ENCODE data around the gene GRAP. TPM values are rescaled to one million over a fixed set of nuclear protein-coding genes. Genes with fewer than 3 reads are reported as not detected.

The GRAP gene
- total and polyA plus RNA-seq, 10 donors = 36.2 to 114 (median 47.4) TPM

DNA sequence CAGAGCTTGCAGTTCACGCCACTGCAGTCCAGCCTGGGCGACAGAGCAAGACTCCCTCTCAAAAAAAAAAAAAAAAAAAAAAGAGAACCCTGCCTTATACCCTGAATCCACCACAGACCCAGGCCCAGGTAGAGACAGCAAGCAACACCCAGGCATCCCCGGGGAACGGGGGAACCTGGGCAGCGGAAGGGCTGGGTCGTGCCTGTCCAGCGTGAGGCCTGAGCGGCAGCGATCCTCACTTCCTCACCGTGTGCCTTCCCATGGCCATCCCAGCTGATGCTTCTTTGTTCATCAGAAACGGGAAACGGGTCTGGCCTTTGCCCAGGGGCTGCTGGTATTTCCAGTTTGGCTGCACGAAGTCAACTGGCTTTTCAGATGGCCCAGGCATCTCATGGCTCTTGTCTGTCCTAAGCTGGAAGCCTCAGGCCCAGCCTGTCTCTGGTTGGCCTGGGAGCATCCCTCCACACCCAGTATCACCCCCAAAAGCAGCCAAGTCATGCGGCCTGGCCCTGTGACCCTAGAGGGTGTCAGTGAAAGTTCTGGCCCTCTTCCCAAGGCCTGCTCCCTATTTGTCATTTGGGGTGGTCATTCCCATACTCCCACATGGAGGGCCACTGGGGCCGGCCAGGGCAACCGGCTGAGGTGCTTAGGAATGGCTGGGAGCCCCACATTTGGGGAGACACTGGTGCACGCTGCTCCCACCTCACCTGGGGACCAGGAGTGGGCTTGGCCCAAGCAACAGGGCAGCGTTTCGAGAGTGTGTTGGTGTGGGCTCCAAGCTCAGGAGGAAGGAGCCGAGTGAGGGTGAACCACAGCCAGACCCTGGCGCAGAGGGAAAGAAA is 62.3 kb downstream of the GRAP start:
- intact Hi-C loops (cut with DNase I; ENCODE audit: low total_unique reads) = no loop called here
- Histone ChIP-seq H3K4me3 (no peak overlapping the region), H3K27ac (no peak overlapping the region), H3K9me3 (no peaks in the 10 kb centered on the region), H3K36me3 (peaks cover 0 to 48% (median 0%) of the 10 kb centered on the region in 6 donors), H3K27me3 (replicated peaks in 1 of 7) (no peaks in the 10 kb centered on the region), H3K4me1 (no peaks in the 10 kb centered on the region)
- DNase-seq = no peak
- 89 to 96% (median 91%) methylated on average over 19 to 21 of the region's 21 CpGs for WGBS, 5 donors
- TF ChIP-seq POLR2AphosphoS5 (IDR thresholded peaks at IDR 0.05) (no peak), CTCF (IDR thresholded peaks at IDR 0.05 in 8 of 11, conservative IDR thresholded peaks at IDR 0.05 in 3 of 11) (no peak), POLR2A (IDR thresholded peaks at IDR 0.05) (no peak)

- no peak for DNase-seq
- Histone ChIP-seq H3K27ac (no peak overlapping the region), H3K4me3 (no peak overlapping the region), H3K4me1 (no peaks in the 10 kb centered on the region), H3K36me3 (peaks cover 0 to 55% (median 12%) of the 10 kb centered on the region in 6 donors), H3K27me3 (replicated peaks in 1 of 7) (no peaks in the 10 kb centered on the region), H3K9me3 (no peaks in the 10 kb centered on the region)
- 81 to 88% (median 85%) methylated on average over 20 to 30 of the region's 30 CpGs for WGBS, 5 donors
- TF ChIP-seq CTCF (IDR thresholded peaks at IDR 0.05 in 8 of 11, conservative IDR thresholded peaks at IDR 0.05 in 3 of 11) = no peak
- intact Hi-C loops (cut with DNase I; ENCODE audit: low total_unique reads) = no loop called here
These were observed 64.9 kb downstream of the GRAP start for GRCh38 chr17:18981642-18982424.

DNA sequence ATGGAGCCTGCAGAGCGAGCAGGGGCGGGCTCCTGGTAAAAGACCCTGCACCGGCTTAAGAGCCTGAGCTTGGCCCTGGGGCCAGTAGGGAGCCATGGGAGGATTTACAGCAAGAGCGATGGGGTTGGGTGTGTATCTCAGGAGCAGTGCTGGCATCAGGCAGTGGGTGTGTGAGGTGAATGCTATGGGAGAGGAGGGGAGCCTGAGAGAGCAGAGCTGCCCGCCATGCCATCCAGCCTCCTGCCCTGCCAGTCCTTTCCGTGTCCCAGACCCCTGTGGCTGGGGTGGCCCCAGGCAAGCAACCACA is 65.5 kb downstream of the GRAP start:
- 87 to 96% (median 94%) methylated on average over 3 to 6 of the region's 6 CpGs for WGBS, 5 donors
- H3K36me3 ChIP-seq = peaks cover 0 to 55% (median 12%) of the 10 kb centered on the region in 6 donors
- intact Hi-C loops (cut with DNase I; ENCODE audit: low total_unique reads) = no loop called here
- TF ChIP-seq POLR2A (IDR thresholded peaks at IDR 0.05) (no peak), CTCF (IDR thresholded peaks at IDR 0.05 in 8 of 11, conservative IDR thresholded peaks at IDR 0.05 in 3 of 11) (no peak), POLR2AphosphoS5 (IDR thresholded peaks at IDR 0.05) (no peak)
- no peaks in the 10 kb centered on the region for H3K4me1 ChIP-seq
- H3K9me3 ChIP-seq = no peaks in the 10 kb centered on the region
- DNase-seq = no peak
- no peak overlapping the region for H3K27ac ChIP-seq
- H3K27me3 ChIP-seq (replicated peaks in 1 of 7) = no peaks in the 10 kb centered on the region
- H3K4me3 ChIP-seq = no peak overlapping the region

GRCh38 chr17:18980682-18981334 is 65.9 kb downstream of the GRAP start:
- Histone ChIP-seq H3K9me3 (no peaks in the 10 kb centered on the region), H3K4me1 (no peaks in the 10 kb centered on the region), H3K4me3 (no peak overlapping the region), H3K36me3 (peaks cover 0 to 53% (median 12%) of the 10 kb centered on the region in 6 donors), H3K27me3 (replicated peaks in 1 of 7) (no peaks in the 10 kb centered on the region), H3K27ac (no peak overlapping the region)
- no peak for TF ChIP-seq CTCF (IDR thresholded peaks at IDR 0.05 in 8 of 11, conservative IDR thresholded peaks at IDR 0.05 in 3 of 11)
- TF ChIP-seq POLR2AphosphoS5 (IDR thresholded peaks at IDR 0.05) = no peak
- no peak for TF ChIP-seq POLR2A (IDR thresholded peaks at IDR 0.05)
- intact Hi-C loops (cut with DNase I; ENCODE audit: low total_unique reads) = no loop called here
- DNase-seq = no peak
- 88 to 94% (median 91%) methylated on average over 13 of the region's 13 CpGs for WGBS, 5 donors
